GM12878 (cell line): ENCODE data around the gene NOD1. TPM values are rescaled to one million over a fixed set of nuclear protein-coding genes. Genes with fewer than 3 reads are reported as not detected.

Experiments used
- ATF7 ChIP-seq: fragments of 450-650 bp; IDR thresholded peaks from 2 replicates; pipeline ENCODE4 v1.6.1; 2016; ENCODE audit warnings: low read depth, mild to moderate bottlenecking
- CHD1 ChIP-seq: IDR thresholded peaks from 2 replicates; pipeline ENCODE4 v1.6.1; 2012; ENCODE audit warnings: low read depth, low read length, improper control_type of control experiment
- CREB1 ChIP-seq: IDR thresholded peaks from 2 replicates; pipeline ENCODE4 v1.6.1; 2012; ENCODE audit warnings: low read depth, mild to moderate bottlenecking, inconsistent platforms
- CREM ChIP-seq: IDR thresholded peaks from 2 replicates; pipeline ENCODE4 v1.6.1; 2014; ENCODE audit warnings: antibody characterized with exemption, low read depth
- EED ChIP-seq: sonication (generic); IDR thresholded peaks from 2 replicates; pipeline ENCODE4 v1.6.1; 2016; ENCODE audit warnings: antibody characterized with exemption, low read depth
- FOXK2 ChIP-seq: fragments of 450-650 bp; IDR thresholded peaks from 2 replicates; pipeline ENCODE4 v1.6.1; 2017; ENCODE audit warnings: mild to moderate bottlenecking, moderate library complexity
- FOXM1 ChIP-seq: IDR thresholded peaks from 2 replicates; pipeline ENCODE4 v1.6.1; 2012; ENCODE audit warnings: low read depth, mild to moderate bottlenecking, inconsistent platforms, low read length, moderate library complexity
- GABPA ChIP-seq: IDR thresholded peaks from 2 replicates; pipeline ENCODE4 v1.6.1; 2014; ENCODE audit warnings: antibody characterized with exemption, low read depth, mild to moderate bottlenecking, inconsistent platforms
- HCFC1 ChIP-seq: fragments of 150-350 bp; IDR thresholded peaks from 2 replicates; pipeline ENCODE4 v1.6.1; 2014; ENCODE audit warnings: low read length
- HDAC6 ChIP-seq: fragments of 200-600 bp; sonication (generic); IDR thresholded peaks from one replicate; pipeline ENCODE4 v1.8.0; 2017; ENCODE audit warnings: antibody characterized with exemption; ENCODE audit not compliant: unreplicated experiment
- JUND ChIP-seq: IDR thresholded peaks from 2 replicates; pipeline ENCODE4 v1.6.1; 2012; ENCODE audit warnings: low read depth, mild to moderate bottlenecking, low read length, improper control_type of control experiment, moderate library complexity
- NR2F1 ChIP-seq: fragments of 450-650 bp; conservative IDR thresholded peaks from 2 replicates; pipeline ENCODE4 v1.6.1; 2017; ENCODE audit warnings: mild to moderate bottlenecking
- POLR2AphosphoS5 ChIP-seq: IDR thresholded peaks from 2 replicates; pipeline ENCODE4 v1.6.1; 2011; ENCODE audit warnings: mild to moderate bottlenecking, low read length, inconsistent platforms
- SRF ChIP-seq, 2 experiments: IDR thresholded peaks; 2 replicates each; pipeline ENCODE4 v1.6.1; 2011; ENCODE audit warnings: low read depth in 2 of 2, low read length in 2 of 2, mild to moderate bottlenecking in 1 of 2, moderate library complexity in 1 of 2
- STAT3 ChIP-seq: IDR thresholded peaks from 2 replicates; pipeline ENCODE4 v1.6.1; 2011; ENCODE audit warnings: low read depth, low read length, improper control_type of control experiment
- TAF1 ChIP-seq: IDR thresholded peaks from 2 replicates; pipeline ENCODE4 v1.6.1; 2011; ENCODE audit warnings: mild to moderate bottlenecking, low read depth, low read length, borderline replicate concordance
- YBX1 ChIP-seq: fragments of 450-650 bp; IDR thresholded peaks from 2 replicates; pipeline ENCODE4 v1.6.1; 2016; ENCODE audit warnings: antibody characterized with exemption
- ZNF207 ChIP-seq: fragments of 450-650 bp; IDR thresholded peaks from 2 replicates; pipeline ENCODE4 v1.6.1; 2014; ENCODE audit warnings: antibody characterized with exemption, mild to moderate bottlenecking, borderline replicate concordance
- ZNF217 ChIP-seq: fragments of 450-650 bp; IDR thresholded peaks from 2 replicates; pipeline ENCODE4 v1.6.1; 2017; ENCODE audit warnings: antibody characterized with exemption, mild to moderate bottlenecking
- ZNF384 ChIP-seq: IDR thresholded peaks from 2 replicates; pipeline ENCODE4 v1.6.1; 2012; ENCODE audit warnings: low read depth, mild to moderate bottlenecking, low read length, improper control_type of control experiment, borderline replicate concordance
- polyA plus RNA-seq, 11 experiments: library from polyadenylated mRNA; depleted of rRNA in 4 of 11; unstranded in 6 of 11; stranded (reverse) in 5 of 11; fragments of >200 nt; fragmentation: Nextera tagmentation in 4 of 11; fragmentation: Illumina TruSeq in 1 of 11; extraction: Ambion mirVana in 4 of 11; extraction: Trizol in 1 of 11; gene quantifications; 1 replicate in 1 of 11; 2 replicates in 10 of 11; pipeline versions ENCODE4 v1.2.1 to v1.2.3, GENCODE V29; 2011 to 2016; ENCODE audit warnings: inconsistent platforms in 2 of 11, missing spikeins in 2 of 11, low read depth in 1 of 11
- total RNA-seq, 4 experiments: library from RNA; depleted of rRNA in 3 of 4; stranded (reverse); fragments of >200 nt in 3 of 4; fragmentation: Illumina TruSeq in 1 of 4; extraction: Trizol in 1 of 4; gene quantifications; 2 replicates each; pipeline versions ENCODE4 v1.2.1 to v1.2.3, GENCODE V29; 2013 to 2021
- TF ChIP-seq, protein P1 (sequence below): IDR thresholded peaks from 2 replicates; pipeline ENCODE4 v1.6.1; 2011; ENCODE audit warnings: borderline replicate concordance, low read depth, mild to moderate bottlenecking, moderate library complexity, low read length; ENCODE audit not compliant: insufficient read depth, poor library complexity, severe bottlenecking
- TF ChIP-seq, protein P2 (sequence below): fragments of 450-650 bp; IDR thresholded peaks from 2 replicates; pipeline ENCODE4 v1.6.1; 2017; ENCODE audit warnings: mild to moderate bottlenecking, low read depth, inconsistent platforms; ENCODE audit not compliant: poor library complexity, severe bottlenecking
- TF ChIP-seq, protein P3 (sequence below): fragments of 450-650 bp; IDR thresholded peaks from 2 replicates; pipeline ENCODE4 v1.6.1; 2017; ENCODE audit warnings: antibody characterized with exemption, mild to moderate bottlenecking, moderate library complexity

The NOD1 gene
- total and polyA plus RNA-seq, 10 of the 15 experiments (the other 5 are each of a cell fraction or from before 2014, with no cell fraction given) = 1.8 to 14.6 (median 8.9) TPM

DNA sequence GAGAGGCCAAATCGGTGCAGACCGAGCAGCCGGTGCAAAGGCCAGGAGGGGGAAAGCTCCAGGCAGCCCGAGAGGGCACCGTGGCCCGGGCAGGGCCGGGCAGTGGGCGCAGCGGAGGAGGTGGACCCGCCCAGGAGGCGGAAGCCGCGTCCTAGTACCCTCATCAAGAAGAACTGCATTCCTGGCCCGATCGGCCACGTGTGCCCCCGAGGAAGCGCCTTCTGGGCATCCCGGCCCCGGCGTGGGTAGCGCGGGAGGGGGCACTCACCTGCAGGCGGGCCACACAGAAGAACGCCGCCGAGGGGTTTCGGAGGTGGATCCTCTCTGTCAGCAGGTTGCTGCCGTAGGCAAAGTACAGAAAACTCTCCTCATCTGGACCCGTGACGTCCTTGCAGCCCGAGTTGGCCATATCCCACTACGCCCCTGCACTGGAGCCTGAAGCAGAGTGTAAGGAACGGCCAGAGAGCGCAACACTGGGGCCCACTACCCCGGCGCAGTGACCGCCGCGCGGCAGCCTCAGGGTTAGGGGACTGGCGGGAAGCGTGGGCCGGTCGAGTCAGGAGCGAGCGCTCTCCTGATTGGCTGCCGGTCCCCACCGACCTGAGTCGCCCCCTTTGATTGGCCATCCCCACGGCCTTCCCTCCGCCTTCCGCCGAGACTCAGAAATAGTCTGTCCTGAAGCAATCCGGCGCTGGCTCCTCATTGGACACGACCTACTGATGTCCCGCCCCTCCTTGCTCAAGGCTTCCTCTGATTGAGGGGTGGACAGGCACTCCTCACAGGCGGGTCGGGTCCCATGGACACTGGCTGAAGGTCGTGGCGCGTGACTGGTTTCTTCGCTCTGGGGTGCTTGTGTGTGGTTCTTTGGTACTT lies 26.0 kb upstream of the NOD1 start, which contains the start of gene GGCT (continued):
- TF ChIP-seq EED (0 out of 2 replicates have a peak, but pooled peaks have one; percentile 18), ZNF384 (no peak), CHD1 (no peak), GABPA (peak; percentile 70), CREB1 (peak; percentile 73), POLR2AphosphoS5 (peak; percentile 90), ATF7 (peak; percentile 24; the same call in 1 of the 2 replicates), HCFC1 (no peak; the same call in 1 of the 2 replicates), ZNF217 (no peak), FOXK2 (no peak), ZNF207 (no peak), FOXM1 (no peak), CREM (peak; percentile 38; the same call in 1 of the 2 replicates), STAT3 (no peak), HDAC6 (no peak), TAF1 (peak; percentile 65; the same call in 1 of the 2 replicates), YBX1 (no peak), JUND (no peak), NR2F1 (no peak; the same call in 1 of the 2 replicates), SRF (IDR thresholded peaks at IDR 0.05; ENCODE audit: low read depth in 2 of 2, low read length in 2 of 2) (no peak)
- TF ChIP-seq, protein P1, sequence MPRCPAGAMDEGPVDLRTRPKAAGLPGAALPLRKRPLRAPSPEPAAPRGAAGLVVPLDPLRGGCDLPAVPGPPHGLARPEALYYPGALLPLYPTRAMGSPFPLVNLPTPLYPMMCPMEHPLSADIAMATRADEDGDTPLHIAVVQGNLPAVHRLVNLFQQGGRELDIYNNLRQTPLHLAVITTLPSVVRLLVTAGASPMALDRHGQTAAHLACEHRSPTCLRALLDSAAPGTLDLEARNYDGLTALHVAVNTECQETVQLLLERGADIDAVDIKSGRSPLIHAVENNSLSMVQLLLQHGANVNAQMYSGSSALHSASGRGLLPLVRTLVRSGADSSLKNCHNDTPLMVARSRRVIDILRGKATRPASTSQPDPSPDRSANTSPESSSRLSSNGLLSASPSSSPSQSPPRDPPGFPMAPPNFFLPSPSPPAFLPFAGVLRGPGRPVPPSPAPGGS = peak; percentile 33
- TF ChIP-seq, protein P2, sequence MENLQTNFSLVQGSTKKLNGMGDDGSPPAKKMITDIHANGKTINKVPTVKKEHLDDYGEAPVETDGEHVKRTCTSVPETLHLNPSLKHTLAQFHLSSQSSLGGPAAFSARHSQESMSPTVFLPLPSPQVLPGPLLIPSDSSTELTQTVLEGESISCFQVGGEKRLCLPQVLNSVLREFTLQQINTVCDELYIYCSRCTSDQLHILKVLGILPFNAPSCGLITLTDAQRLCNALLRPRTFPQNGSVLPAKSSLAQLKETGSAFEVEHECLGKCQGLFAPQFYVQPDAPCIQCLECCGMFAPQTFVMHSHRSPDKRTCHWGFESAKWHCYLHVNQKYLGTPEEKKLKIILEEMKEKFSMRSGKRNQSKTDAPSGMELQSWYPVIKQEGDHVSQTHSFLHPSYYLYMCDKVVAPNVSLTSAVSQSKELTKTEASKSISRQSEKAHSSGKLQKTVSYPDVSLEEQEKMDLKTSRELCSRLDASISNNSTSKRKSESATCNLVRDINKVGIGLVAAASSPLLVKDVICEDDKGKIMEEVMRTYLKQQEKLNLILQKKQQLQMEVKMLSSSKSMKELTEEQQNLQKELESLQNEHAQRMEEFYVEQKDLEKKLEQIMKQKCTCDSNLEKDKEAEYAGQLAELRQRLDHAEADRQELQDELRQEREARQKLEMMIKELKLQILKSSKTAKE = peak; percentile 26
- TF ChIP-seq, protein P3, sequence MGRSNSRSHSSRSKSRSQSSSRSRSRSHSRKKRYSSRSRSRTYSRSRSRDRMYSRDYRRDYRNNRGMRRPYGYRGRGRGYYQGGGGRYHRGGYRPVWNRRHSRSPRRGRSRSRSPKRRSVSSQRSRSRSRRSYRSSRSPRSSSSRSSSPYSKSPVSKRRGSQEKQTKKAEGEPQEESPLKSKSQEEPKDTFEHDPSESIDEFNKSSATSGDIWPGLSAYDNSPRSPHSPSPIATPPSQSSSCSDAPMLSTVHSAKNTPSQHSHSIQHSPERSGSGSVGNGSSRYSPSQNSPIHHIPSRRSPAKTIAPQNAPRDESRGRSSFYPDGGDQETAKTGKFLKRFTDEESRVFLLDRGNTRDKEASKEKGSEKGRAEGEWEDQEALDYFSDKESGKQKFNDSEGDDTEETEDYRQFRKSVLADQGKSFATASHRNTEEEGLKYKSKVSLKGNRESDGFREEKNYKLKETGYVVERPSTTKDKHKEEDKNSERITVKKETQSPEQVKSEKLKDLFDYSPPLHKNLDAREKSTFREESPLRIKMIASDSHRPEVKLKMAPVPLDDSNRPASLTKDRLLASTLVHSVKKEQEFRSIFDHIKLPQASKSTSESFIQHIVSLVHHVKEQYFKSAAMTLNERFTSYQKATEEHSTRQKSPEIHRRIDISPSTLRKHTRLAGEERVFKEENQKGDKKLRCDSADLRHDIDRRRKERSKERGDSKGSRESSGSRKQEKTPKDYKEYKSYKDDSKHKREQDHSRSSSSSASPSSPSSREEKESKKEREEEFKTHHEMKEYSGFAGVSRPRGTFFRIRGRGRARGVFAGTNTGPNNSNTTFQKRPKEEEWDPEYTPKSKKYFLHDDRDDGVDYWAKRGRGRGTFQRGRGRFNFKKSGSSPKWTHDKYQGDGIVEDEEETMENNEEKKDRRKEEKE = no peak
